ENCODE data around the gene UGT2B28.
"Not testable (repeated sequence)": the region's sequence is repeated elsewhere in the genome, so short reads cannot be mapped to it uniquely, and the experiment has no call there.

DNA sequence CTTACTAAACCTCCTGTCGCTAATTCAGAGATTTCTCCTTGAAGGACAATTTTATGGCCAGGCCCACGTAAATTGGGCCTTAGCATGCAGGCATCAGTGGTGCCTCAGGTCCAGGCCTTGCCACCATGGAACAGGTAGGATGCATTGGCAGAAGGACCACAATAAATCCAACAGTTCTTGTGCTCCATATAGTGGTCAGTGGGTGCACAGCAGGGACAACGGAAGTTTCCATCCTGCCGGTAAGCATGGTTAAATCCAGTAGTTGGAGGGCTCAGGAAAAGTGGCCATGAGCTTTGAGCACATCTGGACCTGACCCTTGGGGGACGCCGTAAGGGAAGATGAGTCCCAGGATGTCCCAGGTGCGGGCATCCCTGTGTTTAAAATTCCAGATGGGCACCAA lies 11.7 kb upstream of the UGT2B28 start:
- not testable (repeated sequence) for TF ChIP-seq CTCF, POLR2A, EP300 (IDR thresholded peaks at IDR 0.05)

Measured in tibial nerve (tissue), 4 donors.